Fibroblast of pulmonary artery (primary cell): ENCODE measurements around the gene ALKAL2.

Experiments used
- DNase-seq: peaks from one replicate; pipeline ENCODE4 v3.0.0-alpha.2; 2010; ENCODE audit warnings: low read depth
- H3K4me3 ChIP-seq: replicated peaks from 2 replicates; pipeline ENCODE4 v1.5.1; 2011; ENCODE audit warnings: low read depth, mild to moderate bottlenecking, control low read depth, low read length, moderate library complexity
- TF ChIP-seq, protein P1 (sequence below): IDR thresholded peaks from 2 replicates; pipeline ENCODE4 v1.5.1; 2011; ENCODE audit warnings: mild to moderate bottlenecking, control low read depth, low read length, inconsistent platforms; ENCODE audit errors: missing control alignments

Gene ALKAL2

DNA sequence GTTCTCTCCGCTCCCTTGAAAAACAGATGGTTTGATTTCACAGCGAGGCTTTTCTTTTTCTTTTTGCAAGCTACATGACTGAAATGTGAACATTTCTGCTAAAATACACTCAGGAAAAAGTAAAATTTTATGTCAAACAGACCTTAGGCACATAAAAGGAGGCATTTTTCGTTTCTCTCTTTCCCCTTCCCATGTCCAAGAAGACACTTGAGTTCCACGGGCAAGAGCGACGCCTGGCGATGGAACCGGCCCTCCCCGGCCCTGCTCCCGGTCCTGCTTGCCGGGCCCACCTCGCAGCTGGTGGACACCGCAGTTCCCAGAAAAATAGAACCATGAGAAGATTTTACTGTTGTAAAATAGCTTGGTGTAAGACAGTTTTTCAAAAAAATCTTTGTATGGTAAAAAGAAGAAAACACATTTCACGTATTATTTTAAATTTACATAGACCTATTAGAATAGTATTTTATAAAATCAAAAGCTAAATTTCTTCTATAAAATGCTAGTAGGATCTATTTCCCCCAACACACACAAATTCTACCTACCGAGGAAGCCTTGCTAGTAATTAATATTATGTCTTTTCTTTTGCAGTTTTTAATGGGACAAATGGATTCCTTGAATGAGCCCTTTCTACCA, 2.3 kb upstream of the ALKAL2 start:
- peak overlapping the region; percentile 56 for H3K4me3 ChIP-seq
- peak; percentile 82 for DNase-seq
- TF ChIP-seq, protein P1, sequence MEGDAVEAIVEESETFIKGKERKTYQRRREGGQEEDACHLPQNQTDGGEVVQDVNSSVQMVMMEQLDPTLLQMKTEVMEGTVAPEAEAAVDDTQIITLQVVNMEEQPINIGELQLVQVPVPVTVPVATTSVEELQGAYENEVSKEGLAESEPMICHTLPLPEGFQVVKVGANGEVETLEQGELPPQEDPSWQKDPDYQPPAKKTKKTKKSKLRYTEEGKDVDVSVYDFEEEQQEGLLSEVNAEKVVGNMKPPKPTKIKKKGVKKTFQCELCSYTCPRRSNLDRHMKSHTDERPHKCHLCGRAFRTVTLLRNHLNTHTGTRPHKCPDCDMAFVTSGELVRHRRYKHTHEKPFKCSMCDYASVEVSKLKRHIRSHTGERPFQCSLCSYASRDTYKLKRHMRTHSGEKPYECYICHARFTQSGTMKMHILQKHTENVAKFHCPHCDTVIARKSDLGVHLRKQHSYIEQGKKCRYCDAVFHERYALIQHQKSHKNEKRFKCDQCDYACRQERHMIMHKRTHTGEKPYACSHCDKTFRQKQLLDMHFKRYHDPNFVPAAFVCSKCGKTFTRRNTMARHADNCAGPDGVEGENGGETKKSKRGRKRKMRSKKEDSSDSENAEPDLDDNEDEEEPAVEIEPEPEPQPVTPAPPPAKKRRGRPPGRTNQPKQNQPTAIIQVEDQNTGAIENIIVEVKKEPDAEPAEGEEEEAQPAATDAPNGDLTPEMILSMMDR = peak; percentile 78

DNA sequence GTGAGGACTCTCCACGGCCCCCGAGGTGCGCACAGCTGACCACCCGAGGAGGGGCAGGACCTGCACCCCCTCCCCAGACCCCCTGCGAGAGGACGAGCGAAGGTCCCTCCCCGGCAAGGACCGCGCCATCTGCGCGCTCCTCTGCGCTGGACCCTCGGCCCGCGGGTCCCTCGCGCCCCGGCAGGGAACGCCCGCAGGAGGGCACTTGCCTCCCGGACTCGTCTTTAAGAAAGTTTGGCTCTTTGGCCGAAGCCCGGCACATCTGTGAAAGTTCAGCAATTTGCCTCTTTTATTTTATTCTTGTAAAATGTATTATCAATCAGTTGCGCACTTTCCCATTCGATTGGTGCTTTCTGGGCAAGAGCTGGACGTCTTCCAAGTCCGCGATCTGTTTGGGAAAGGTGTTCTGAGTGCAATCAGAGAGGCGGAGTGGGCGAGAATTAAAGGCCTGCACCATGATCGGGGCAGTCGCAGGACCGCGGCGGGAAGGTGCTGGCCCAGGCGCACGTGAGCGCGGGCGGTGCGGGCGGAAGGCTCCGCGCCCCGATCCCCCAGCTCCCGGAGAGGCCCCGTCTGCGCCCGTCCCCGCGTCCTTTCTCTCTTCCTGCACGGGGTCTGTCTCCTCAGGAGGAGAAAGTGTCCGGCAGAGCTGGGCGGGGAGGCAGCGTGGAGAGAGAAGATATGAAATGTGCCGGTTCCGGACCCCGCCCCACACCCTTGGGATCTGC, 1.6 kb upstream of the ALKAL2 start:
- TF ChIP-seq, protein P1 = no peak
- H3K4me3 ChIP-seq = peak overlapping the region; percentile 56
- DNase-seq = peak; percentile 18

DNA sequence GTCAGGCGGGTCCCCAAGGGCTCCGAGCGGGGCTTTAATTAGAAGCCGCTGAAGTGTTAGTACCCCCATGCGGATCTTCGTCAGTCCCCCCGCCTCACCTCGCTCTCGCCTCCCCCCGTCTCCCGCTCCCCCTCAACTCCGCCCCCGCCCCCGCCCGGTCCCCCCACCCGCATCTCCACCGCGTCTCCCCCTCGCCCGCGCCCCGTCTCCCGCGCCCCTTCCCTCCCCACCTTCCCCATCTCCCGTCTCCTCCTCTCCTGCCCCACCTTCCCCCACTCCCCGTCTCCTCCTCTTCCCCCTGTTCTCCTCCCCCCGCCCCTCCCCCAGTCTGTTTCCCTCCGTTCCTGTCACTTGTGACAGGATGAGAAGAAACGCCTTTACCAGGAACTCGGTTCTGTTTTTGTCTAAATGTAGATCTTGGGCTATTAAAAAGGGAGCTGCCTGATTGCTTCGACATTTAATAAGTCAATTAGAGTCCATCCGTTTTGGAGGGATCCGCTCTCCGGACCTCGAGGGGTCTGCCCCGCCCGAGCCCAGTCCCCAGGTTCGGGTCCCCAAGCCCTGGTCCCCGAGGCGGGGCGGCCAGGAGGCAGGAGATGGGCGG, 969 bp upstream of the ALKAL2 start:
- peak overlapping the region; percentile 56 for H3K4me3 ChIP-seq
- TF ChIP-seq, protein P1 = no peak
- DNase-seq = no peak

DNA sequence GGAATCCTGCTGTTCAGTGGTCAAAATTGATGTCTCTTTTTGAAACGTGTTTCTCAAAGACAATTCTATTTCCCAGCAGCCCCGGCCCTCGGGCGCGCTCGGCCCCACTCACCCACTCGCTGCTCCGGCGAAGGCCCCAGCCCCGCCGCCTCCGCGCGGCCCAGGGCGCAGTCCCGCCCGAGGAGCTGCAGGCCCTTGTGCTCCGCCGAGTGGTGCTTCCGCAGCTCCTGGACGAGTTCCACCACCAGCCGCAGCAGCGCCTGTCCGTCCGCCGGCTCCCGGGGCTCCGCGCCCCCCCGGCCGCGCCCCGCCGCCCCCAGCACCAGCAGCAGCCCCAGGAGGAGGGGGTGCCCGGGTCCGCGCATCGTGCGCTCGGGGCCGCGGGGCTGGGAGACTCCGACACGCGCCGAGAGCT, 413 bp downstream of the ALKAL2 start:
- DNase-seq = peak; percentile 45
- H3K4me3 ChIP-seq = no peak overlapping the region
- TF ChIP-seq, protein P1 = no peak

DNA sequence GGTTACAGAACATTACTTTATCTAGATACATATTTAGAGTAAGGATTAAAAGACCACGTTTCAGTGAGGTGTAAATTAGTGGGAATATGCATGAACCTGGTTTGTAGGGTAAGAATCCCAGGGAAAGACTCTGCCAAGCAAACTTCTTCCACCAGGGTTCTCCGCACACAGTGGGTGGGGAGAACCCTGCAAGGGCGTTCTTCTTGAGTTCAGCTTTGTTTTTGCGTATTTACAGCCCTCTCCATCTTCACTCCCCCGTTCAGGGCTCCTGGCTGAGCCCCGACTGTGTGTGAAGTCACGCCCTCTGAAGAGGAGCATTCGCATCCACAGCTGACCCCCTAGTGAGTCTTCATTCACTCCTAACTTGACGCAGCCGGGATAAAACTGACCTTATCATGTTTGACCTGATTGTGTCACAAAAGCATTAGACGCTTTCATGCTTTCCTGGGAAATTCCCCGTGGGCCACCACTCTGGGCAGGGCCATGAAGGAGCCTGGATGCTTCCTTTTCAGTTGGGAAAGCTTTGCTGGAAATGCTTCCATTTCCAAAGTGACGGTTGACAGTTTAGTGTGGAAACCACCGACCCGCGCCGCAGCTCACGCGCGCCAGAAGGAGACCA, 1.0 kb downstream of the ALKAL2 start:
- H3K4me3 ChIP-seq = no peak overlapping the region
- DNase-seq = peak; percentile 8
- TF ChIP-seq, protein P1 = no peak

DNA sequence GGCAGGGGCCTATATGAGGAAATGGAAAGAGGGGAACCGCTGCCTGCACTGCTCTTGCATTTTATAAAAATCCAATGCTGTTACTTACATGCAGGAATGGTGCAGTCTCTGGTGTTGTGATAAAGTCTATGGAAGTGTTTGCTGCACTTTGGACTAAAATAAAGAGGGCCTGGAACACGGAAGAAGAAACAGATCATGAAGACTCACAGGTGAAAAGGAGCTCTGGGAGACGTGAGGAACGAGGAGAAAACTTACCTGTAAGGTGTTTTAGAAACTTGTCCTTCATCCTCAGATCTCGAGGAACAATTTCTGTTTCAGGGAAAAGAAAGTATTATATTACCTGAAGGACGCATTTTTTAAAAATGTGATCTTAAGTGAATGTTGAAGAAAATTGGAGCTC, 1.9 kb downstream of the ALKAL2 start:
- TF ChIP-seq, protein P1 = no peak
- DNase-seq = no peak
- H3K4me3 ChIP-seq = no peak overlapping the region
